NB4 (cell line): ENCODE results near the gene KCNJ10.

Source experiments
- CTCF ChIP-seq: IDR thresholded peaks from one replicate; pipeline ENCODE4 v1.5.1; 2012; ENCODE audit warnings: low read depth, low read length
- MAX ChIP-seq: IDR thresholded peaks from 2 replicates; pipeline ENCODE4 v1.6.1; 2011; ENCODE audit warnings: low read depth, low read length
- MYC ChIP-seq: IDR thresholded peaks from 2 replicates; pipeline ENCODE4 v1.6.1; 2011; ENCODE audit warnings: low read depth, low read length
- POLR2A ChIP-seq: IDR thresholded peaks from 2 replicates; pipeline ENCODE4 v1.6.1; 2011; ENCODE audit warnings: mild to moderate bottlenecking; ENCODE audit not compliant: insufficient read length; ENCODE audit errors: extremely low read depth

GRCh38 chr1:160095382-160096105 lies 25.6 kb upstream of the KCNJ10 start:
- TF ChIP-seq POLR2A (no peak), CTCF (no peak), MAX (no peak), MYC (no peak)
